Measurements from ENCODE around the gene GLRX. TPM values are rescaled to one million over a fixed set of nuclear protein-coding genes. Genes with fewer than 3 reads are reported as not detected.

The GLRX gene
- polyA plus RNA-seq, 1 donor (not counting 4 experiments of a cell fraction or from before 2014, with no cell fraction given): 15.6 TPM

GRCh38 chr5:95791751-95792150 is 30.8 kb downstream of the GLRX start:
- no peak overlapping the region for H3K4me2 ChIP-seq (ENCODE audit: control insufficient read depth, extremely low read depth, insufficient read depth, low read depth, low read length)
- no peaks in the 10 kb centered on the region for H3K4me1 ChIP-seq (ENCODE audit: control insufficient read depth, extremely low read depth, insufficient read depth, low read length)
- dilution Hi-C loops (cut with MboI; ENCODE audit: extremely low pct_ligation_motif_present, low sequenced_read_pairs): no loop called here
- no peaks in the 10 kb centered on the region for H4K20me1 ChIP-seq (ENCODE audit: control insufficient read depth, extremely low read depth, insufficient read depth, low read length)
- no peaks in the 10 kb centered on the region for H3K36me3 ChIP-seq (ENCODE audit: control insufficient read depth in 2 of 2, extremely low read depth in 1 of 2, insufficient read depth in 2 of 2, low read length in 2 of 2)
- TF ChIP-seq EZH2 (IDR thresholded peaks at IDR 0.05; ENCODE audit: low read length): no peak
- no peak for TF ChIP-seq CTCF (optimal IDR thresholded peaks at IDR 0.05 in 1 of 3, IDR thresholded peaks at IDR 0.05 in 1 of 3, conservative IDR thresholded peaks at IDR 0.05 in 1 of 3; ENCODE audit: extremely low read depth in 1 of 3, insufficient read depth in 2 of 3, low read length in 3 of 3)
- no peak overlapping the region for H3K9ac ChIP-seq (ENCODE audit: control insufficient read depth, extremely low read depth, insufficient read depth, low read length)
- no peak overlapping the region for H3K27ac ChIP-seq (ENCODE audit: control insufficient read depth, insufficient read depth, low read length)
- no peak overlapping the region for H2AFZ ChIP-seq (ENCODE audit: control insufficient read depth, low read length)
- DNase-seq (ENCODE audit: low read depth, low spot score) (no peak), FAIRE-seq (no peak)
- H3K9me3 ChIP-seq (ENCODE audit: control insufficient read depth, low read depth, low read length): no peaks in the 10 kb centered on the region
- H3K79me2 ChIP-seq (ENCODE audit: control insufficient read depth, insufficient read depth, low read length): no peaks in the 10 kb centered on the region
- no peak overlapping the region for H3K4me3 ChIP-seq (ENCODE audit: control insufficient read depth in 2 of 3, extremely low read depth in 1 of 3, insufficient read depth in 2 of 3, low read depth in 1 of 3, low read length in 3 of 3)
- no peaks in the 10 kb centered on the region for H3K9me1 ChIP-seq (ENCODE audit: control insufficient read depth, extremely low read depth, insufficient read depth, low read length)
- H3K27me3 ChIP-seq (ENCODE audit: control insufficient read depth, extremely low read depth, insufficient read depth, low read length): no peaks in the 10 kb centered on the region

GRCh38 chr5:95788493-95788892 is 34.0 kb downstream of the GLRX start:
- Histone ChIP-seq H3K4me1 (ENCODE audit: control insufficient read depth, extremely low read depth, insufficient read depth, low read length) (no peaks in the 10 kb centered on the region), H3K4me3 (ENCODE audit: control insufficient read depth in 2 of 3, extremely low read depth in 1 of 3, insufficient read depth in 2 of 3, low read depth in 1 of 3, low read length in 3 of 3) (no peak overlapping the region), H3K79me2 (ENCODE audit: control insufficient read depth, insufficient read depth, low read length) (no peaks in the 10 kb centered on the region), H3K9me1 (ENCODE audit: control insufficient read depth, extremely low read depth, insufficient read depth, low read length) (no peaks in the 10 kb centered on the region), H3K9ac (ENCODE audit: control insufficient read depth, extremely low read depth, insufficient read depth, low read length) (no peak overlapping the region), H3K9me3 (ENCODE audit: control insufficient read depth, low read depth, low read length) (no peaks in the 10 kb centered on the region), H3K27ac (ENCODE audit: control insufficient read depth, insufficient read depth, low read length) (no peak overlapping the region), H3K36me3 (ENCODE audit: control insufficient read depth in 2 of 2, extremely low read depth in 1 of 2, insufficient read depth in 2 of 2, low read length in 2 of 2) (no peaks in the 10 kb centered on the region), H4K20me1 (ENCODE audit: control insufficient read depth, extremely low read depth, insufficient read depth, low read length) (no peaks in the 10 kb centered on the region), H3K27me3 (ENCODE audit: control insufficient read depth, extremely low read depth, insufficient read depth, low read length) (no peaks in the 10 kb centered on the region), H2AFZ (ENCODE audit: control insufficient read depth, low read length) (no peak overlapping the region), H3K4me2 (ENCODE audit: control insufficient read depth, extremely low read depth, insufficient read depth, low read depth, low read length) (no peak overlapping the region)
- dilution Hi-C loops (cut with MboI; ENCODE audit: extremely low pct_ligation_motif_present, low sequenced_read_pairs): no loop called here
- DNase-seq (ENCODE audit: low read depth, low spot score): no peak
- TF ChIP-seq CTCF (optimal IDR thresholded peaks at IDR 0.05 in 1 of 3, IDR thresholded peaks at IDR 0.05 in 1 of 3, conservative IDR thresholded peaks at IDR 0.05 in 1 of 3; ENCODE audit: extremely low read depth in 1 of 3, insufficient read depth in 2 of 3, low read length in 3 of 3): no peak
- no peak for TF ChIP-seq EZH2 (IDR thresholded peaks at IDR 0.05; ENCODE audit: low read length)
- no peak for FAIRE-seq
